HepG2 (cell line): ENCODE results near the gene PRADC1. TPM values are rescaled to one million over a fixed set of nuclear protein-coding genes. Genes with fewer than 3 reads are reported as not detected.

Source experiments
- ELF4 ChIP-seq: sonication (generic); formaldehyde crosslinking; IDR thresholded peaks from 2 replicates; pipeline ENCODE4 v1.5.0; 2020; ENCODE audit warnings: missing genetic modification reagents, mild to moderate bottlenecking, moderate library complexity, borderline replicate concordance
- HDAC6 ChIP-seq: fragments of 200-600 bp; sonication (generic); IDR thresholded peaks from 2 replicates; pipeline ENCODE4 v1.7.0; 2017; ENCODE audit warnings: mild to moderate bottlenecking, antibody characterized with exemption, low read length, low read depth
- NFATC3 ChIP-seq: sonication (generic); formaldehyde crosslinking; IDR thresholded peaks from 2 replicates; pipeline ENCODE4 v1.5.1; 2020; ENCODE audit warnings: mild to moderate bottlenecking, missing genetic modification reagents
- RORA ChIP-seq: sonication (generic); formaldehyde crosslinking; IDR thresholded peaks from 2 replicates; pipeline ENCODE4 v1.5.0; 2020; ENCODE audit warnings: mild to moderate bottlenecking, missing genetic modification reagents, moderate library complexity
- SALL1 ChIP-seq: sonication (generic); formaldehyde crosslinking; IDR thresholded peaks from 2 replicates; pipeline ENCODE4 v1.8.0; 2022; ENCODE audit warnings: mild to moderate bottlenecking, missing genetic modification reagents
- SIN3A ChIP-seq: IDR thresholded peaks from 2 replicates; pipeline ENCODE4 v1.6.1; 2011; ENCODE audit warnings: low read depth, mild to moderate bottlenecking, control low read depth, low read length, borderline replicate concordance
- ZNF318 ChIP-seq: sonication (generic); formaldehyde crosslinking; IDR thresholded peaks from 2 replicates; pipeline ENCODE4 v1.4.0; 2020; ENCODE audit warnings: mild to moderate bottlenecking, missing genetic modification reagents
- ZNF333 ChIP-seq: sonication (generic); formaldehyde crosslinking; IDR thresholded peaks from 2 replicates; pipeline ENCODE4 v1.4.0; 2020; ENCODE audit warnings: mild to moderate bottlenecking, missing genetic modification reagents, borderline replicate concordance
- ZSCAN30 ChIP-seq: sonication (generic); formaldehyde crosslinking; IDR thresholded peaks from 2 replicates; pipeline ENCODE4 v1.5.0; 2020; ENCODE audit warnings: mild to moderate bottlenecking, missing genetic modification reagents
- ZSCAN5A ChIP-seq: sonication (generic); formaldehyde crosslinking; IDR thresholded peaks from 2 replicates; pipeline ENCODE4 v1.8.0; 2022; ENCODE audit warnings: mild to moderate bottlenecking, missing genetic modification reagents, borderline replicate concordance
- polyA plus RNA-seq, 8 experiments: library from polyadenylated mRNA; depleted of rRNA in 3 of 8; stranded (reverse) in 7 of 8; unstranded in 1 of 8; fragments of >200 nt; fragmentation: Illumina TruSeq in 4 of 8; extraction: Trizol in 4 of 8; gene quantifications; 2 replicates each; pipeline versions ENCODE4 v1.2.1 to v1.2.3, GENCODE V29; 2011 to 2016; ENCODE audit warnings: low read depth in 4 of 8, missing spikeins in 1 of 8, mixed read lengths in 1 of 8; ENCODE audit not compliant: insufficient read depth in 1 of 8
- total RNA-seq, 5 experiments: library from RNA; depleted of rRNA; stranded (reverse); fragments of >200 nt; fragmentation: Illumina TruSeq; extraction: Trizol; gene quantifications; 2 replicates each; pipeline ENCODE4 v1.2.3, GENCODE V29; 2016; ENCODE audit warnings: low read depth in 1 of 5
- TF ChIP-seq, protein P1 (sequence below): sonication (generic); formaldehyde crosslinking; IDR thresholded peaks from 2 replicates; pipeline ENCODE4 v1.5.1; 2020; ENCODE audit warnings: mild to moderate bottlenecking, missing genetic modification reagents, borderline replicate concordance

Gene PRADC1
- total and polyA plus RNA-seq, 2 of the 13 experiments (the other 11 are each of a cell fraction or from before 2014, with no cell fraction given) = 12.1 to 37.2 TPM

GRCh38 chr2:73253400-73253799 is 20.4 kb upstream of the PRADC1 start (continued):
- TF ChIP-seq ELF4 = no peak
- TF ChIP-seq RORA (CRISPR knock-in tag) = no peak
- TF ChIP-seq ZNF318 = no peak
- no peak for TF ChIP-seq SIN3A
- TF ChIP-seq HDAC6 = no peak
- TF ChIP-seq ZSCAN30 (CRISPR knock-in tag) = no peak
- TF ChIP-seq ZSCAN5A (CRISPR knock-in tag) = 0 out of 2 replicates have a peak, but pooled peaks have one; percentile 51
- no peak for TF ChIP-seq NFATC3 (CRISPR knock-in tag)
- TF ChIP-seq, protein P1, sequence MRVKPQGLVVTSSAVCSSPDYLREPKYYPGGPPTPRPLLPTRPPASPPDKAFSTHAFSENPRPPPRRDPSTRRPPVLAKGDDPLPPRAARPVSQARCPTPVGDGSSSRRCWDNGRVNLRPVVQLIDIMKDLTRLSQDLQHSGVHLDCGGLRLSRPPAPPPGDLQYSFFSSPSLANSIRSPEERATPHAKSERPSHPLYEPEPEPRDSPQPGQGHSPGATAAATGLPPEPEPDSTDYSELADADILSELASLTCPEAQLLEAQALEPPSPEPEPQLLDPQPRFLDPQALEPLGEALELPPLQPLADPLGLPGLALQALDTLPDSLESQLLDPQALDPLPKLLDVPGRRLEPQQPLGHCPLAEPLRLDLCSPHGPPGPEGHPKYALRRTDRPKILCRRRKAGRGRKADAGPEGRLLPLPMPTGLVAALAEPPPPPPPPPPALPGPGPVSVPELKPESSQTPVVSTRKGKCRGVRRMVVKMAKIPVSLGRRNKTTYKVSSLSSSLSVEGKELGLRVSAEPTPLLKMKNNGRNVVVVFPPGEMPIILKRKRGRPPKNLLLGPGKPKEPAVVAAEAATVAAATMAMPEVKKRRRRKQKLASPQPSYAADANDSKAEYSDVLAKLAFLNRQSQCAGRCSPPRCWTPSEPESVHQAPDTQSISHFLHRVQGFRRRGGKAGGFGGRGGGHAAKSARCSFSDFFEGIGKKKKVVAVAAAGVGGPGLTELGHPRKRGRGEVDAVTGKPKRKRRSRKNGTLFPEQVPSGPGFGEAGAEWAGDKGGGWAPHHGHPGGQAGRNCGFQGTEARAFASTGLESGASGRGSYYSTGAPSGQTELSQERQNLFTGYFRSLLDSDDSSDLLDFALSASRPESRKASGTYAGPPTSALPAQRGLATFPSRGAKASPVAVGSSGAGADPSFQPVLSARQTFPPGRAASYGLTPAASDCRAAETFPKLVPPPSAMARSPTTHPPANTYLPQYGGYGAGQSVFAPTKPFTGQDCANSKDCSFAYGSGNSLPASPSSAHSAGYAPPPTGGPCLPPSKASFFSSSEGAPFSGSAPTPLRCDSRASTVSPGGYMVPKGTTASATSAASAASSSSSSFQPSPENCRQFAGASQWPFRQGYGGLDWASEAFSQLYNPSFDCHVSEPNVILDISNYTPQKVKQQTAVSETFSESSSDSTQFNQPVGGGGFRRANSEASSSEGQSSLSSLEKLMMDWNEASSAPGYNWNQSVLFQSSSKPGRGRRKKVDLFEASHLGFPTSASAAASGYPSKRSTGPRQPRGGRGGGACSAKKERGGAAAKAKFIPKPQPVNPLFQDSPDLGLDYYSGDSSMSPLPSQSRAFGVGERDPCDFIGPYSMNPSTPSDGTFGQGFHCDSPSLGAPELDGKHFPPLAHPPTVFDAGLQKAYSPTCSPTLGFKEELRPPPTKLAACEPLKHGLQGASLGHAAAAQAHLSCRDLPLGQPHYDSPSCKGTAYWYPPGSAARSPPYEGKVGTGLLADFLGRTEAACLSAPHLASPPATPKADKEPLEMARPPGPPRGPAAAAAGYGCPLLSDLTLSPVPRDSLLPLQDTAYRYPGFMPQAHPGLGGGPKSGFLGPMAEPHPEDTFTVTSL = no peak
- no peak for TF ChIP-seq ZNF333 (CRISPR knock-in tag)
- TF ChIP-seq SALL1 (CRISPR knock-in tag) = no peak
- TF ChIP-seq, all 625 proteins: peak for 4
